RWPE1 (cell line): Measurements from ENCODE around the gene CEP350.

Experiments
- CTCF ChIA-PET: fragments of 350-600 bp; sonication (Branson Sonifier 250); formaldehyde crosslinking; extraction: SDS; loops from one replicate; lab custom pipeline; 2021; lab: Yijun Ruan, JAX
- POLR2A ChIA-PET: fragments of 400-600 bp; formaldehyde crosslinking; extraction: SDS; loops from one replicate; lab custom pipeline; 2020; ENCODE audit warnings: antibody characterized with exemption; ENCODE audit not compliant: low non-redundant PET; lab: Yijun Ruan, JAX
- DNase-seq: peaks from one replicate; pipeline ENCODE4 v3.0.0; 2012; ENCODE audit warnings: low spot score
- H3K27ac ChIP-seq: fragments of 450-650 bp; 2 replicates; pipeline ENCODE4 v1.5.1; 2017
- TF ChIP-seq, protein P1 (sequence below): fragments of 450-650 bp; conservative IDR thresholded peaks from 2 replicates; pipeline ENCODE4 v1.5.1; 2017; ENCODE audit warnings: low read depth, mild to moderate bottlenecking

Gene CEP350

GRCh38 chr1:179968994-179969919 lies 14.6 kb downstream of the CEP350 start:
- H3K27ac ChIP-seq = peak overlapping the region; percentile 21; the same call in 1 of the 2 replicates
- DNase-seq = no peak
- TF ChIP-seq, protein P1, sequence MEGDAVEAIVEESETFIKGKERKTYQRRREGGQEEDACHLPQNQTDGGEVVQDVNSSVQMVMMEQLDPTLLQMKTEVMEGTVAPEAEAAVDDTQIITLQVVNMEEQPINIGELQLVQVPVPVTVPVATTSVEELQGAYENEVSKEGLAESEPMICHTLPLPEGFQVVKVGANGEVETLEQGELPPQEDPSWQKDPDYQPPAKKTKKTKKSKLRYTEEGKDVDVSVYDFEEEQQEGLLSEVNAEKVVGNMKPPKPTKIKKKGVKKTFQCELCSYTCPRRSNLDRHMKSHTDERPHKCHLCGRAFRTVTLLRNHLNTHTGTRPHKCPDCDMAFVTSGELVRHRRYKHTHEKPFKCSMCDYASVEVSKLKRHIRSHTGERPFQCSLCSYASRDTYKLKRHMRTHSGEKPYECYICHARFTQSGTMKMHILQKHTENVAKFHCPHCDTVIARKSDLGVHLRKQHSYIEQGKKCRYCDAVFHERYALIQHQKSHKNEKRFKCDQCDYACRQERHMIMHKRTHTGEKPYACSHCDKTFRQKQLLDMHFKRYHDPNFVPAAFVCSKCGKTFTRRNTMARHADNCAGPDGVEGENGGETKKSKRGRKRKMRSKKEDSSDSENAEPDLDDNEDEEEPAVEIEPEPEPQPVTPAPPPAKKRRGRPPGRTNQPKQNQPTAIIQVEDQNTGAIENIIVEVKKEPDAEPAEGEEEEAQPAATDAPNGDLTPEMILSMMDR = no peak
- ChIA-PET CTCF (interaction anchor here (0.7 kb wide), 1 partner anchor 48 kb away, joined by 3 read pairs; no protein-coding TSS in a partner anchor), POLR2A (no interaction called here)

- TF ChIP-seq, protein P1 = no peak
- no peak overlapping the region for H3K27ac ChIP-seq
- ChIA-PET POLR2A (no interaction called here), CTCF (interaction anchor here (0.7 kb wide), 1 partner anchor 49 kb away, joined by 3 read pairs; no protein-coding TSS in a partner anchor)
- DNase-seq = no peak
Measured at GRCh38 chr1:179969962-179970361, 15.4 kb downstream of the CEP350 start.

DNA sequence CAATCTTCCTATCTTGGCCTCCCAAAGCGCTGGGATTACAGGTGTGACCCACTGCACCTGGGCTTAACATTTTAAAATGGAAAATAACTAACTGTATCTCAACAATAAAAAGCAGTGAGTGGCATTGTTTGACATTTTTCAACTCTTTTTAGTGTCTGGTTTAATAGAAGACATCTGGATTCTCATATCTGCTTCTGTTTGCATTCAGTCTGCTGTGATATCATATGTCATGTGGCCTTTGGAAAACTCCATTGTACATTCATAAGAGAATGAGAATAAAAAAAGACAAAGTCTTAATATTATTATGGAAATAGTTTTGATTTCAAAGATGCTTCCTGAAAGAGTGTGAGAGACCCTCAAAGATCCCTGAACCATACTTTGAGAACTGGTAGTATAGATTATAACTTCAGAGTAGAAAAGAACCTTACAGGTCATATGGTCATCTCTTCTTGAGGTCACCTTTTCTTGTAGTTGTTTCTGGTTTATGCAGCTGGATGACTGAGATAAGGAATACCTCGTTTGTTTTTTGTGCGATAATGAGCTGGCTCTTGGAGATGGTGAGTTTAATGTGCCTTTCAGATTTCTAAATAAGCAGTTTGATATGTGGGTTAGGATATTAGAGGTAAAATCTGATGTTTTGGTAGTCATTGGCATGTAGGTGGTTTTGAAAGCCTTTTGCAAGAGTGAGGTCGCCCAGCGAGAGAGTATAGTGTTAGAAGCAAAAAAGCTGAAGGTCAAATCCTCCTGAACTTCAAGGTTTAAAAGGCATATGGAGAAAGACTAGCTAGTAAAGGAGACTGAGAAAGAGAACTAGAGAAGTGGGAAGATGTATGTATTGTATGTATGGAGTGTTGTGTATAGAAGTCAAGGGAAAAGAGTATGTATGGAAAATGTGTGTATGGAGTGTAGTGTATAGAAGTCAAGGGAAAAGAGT lies 17.2 kb downstream of the CEP350 start:
- ChIA-PET POLR2A (no interaction called here), CTCF (no interaction called here)
- no peak for DNase-seq
- TF ChIP-seq, protein P1 = no peak
- no peak overlapping the region for H3K27ac ChIP-seq

DNA sequence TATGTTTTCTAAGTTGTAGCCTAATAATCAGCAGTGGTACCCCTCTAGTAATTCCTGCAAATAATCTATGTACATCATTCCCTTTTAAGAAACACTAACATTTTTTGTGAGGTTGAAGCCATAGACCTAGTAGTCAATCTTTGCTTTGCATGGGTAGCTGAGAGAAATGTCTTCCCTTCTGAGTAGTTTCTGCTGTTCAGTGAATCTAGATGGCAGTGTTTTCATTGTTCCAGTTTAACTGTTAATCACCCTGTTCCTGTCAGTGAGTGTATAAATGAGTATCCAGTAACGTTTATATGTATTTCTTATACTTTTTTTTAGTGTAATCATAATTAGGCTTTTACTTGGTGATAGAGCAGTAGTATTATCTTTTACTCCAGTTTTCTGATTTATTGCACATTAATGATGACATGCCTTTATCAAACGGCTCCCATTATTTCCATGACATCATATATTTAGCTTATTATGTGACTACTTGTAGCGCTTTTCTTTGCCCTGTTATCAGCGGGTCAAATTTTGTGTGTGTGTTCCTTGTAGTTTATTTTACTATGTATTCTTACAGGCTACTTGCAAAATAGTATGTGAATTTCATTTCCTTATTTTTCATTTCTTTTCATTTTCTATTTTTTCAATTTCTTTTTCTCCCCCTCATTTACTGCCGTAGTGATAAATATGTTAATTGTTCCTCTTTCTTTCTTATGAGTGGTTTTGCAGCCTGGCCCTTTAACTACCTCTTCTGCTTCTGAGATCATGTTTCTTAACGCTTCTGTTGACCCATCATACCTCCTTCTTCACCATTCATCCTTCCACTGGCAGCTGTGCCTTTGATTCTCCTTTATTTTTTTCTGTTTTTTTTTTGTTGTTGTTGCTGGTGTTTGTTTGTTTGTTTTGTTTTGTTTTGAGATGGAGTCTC lies 18.8 kb downstream of the CEP350 start:
- CTCF ChIA-PET = interaction anchor here (0.7 kb wide), 1 partner anchor 668 kb away, joined by 3 read pairs; no protein-coding TSS in a partner anchor
- DNase-seq = no peak
- POLR2A ChIA-PET = no interaction called here
- TF ChIP-seq, protein P1 = no peak
- H3K27ac ChIP-seq = no peak overlapping the region

GRCh38 chr1:179976970-179977651 lies 22.5 kb downstream of the CEP350 start:
- DNase-seq = no peak
- TF ChIP-seq, protein P1 = no peak
- ChIA-PET POLR2A (no interaction called here), CTCF (no interaction called here)
- H3K27ac ChIP-seq = no peak overlapping the region
